Measurements from ENCODE around the gene FAM50B.

DNA sequence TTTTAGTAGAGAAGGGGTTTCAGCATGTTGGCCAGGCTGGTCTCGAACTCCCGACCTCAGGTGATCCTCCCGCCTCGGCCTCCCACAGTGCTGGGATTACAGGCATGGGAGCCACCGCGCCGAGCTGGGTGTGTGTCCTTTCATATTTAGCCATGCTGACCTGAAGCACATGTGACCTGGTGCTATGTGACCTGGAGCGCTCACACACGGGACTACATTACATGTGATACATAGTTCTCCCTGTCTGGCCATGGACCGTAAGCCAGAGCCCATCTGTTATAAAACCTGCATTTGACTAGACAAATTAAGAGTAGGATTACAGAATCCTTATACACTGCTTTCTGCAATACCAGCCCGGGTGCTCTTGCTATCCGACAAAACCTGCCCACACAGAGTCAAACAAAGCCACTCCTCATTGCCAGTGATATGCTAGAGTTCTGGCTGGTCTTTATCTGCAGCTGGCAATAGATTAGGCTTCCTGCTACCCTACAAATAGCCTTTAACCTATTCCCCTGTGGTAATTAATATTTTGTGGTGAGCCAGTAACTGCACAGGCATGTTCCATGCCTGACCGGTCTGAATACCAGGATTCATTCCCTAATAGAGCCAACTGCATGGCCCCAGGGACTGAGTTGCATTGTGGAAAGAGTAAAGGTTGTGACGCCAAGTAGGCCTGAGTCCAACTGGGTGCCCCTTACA, 26.3 kb upstream of the FAM50B start:
- TF ChIP-seq, protein P1, sequence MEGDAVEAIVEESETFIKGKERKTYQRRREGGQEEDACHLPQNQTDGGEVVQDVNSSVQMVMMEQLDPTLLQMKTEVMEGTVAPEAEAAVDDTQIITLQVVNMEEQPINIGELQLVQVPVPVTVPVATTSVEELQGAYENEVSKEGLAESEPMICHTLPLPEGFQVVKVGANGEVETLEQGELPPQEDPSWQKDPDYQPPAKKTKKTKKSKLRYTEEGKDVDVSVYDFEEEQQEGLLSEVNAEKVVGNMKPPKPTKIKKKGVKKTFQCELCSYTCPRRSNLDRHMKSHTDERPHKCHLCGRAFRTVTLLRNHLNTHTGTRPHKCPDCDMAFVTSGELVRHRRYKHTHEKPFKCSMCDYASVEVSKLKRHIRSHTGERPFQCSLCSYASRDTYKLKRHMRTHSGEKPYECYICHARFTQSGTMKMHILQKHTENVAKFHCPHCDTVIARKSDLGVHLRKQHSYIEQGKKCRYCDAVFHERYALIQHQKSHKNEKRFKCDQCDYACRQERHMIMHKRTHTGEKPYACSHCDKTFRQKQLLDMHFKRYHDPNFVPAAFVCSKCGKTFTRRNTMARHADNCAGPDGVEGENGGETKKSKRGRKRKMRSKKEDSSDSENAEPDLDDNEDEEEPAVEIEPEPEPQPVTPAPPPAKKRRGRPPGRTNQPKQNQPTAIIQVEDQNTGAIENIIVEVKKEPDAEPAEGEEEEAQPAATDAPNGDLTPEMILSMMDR (IDR thresholded peaks at IDR 0.05), result no peak
- no peak for TF ChIP-seq EZH2 (IDR thresholded peaks at IDR 0.05; ENCODE audit: borderline replicate concordance, insufficient read depth, low read depth, low read length, poor library complexity, severe bottlenecking)

All from B cell (primary cell).